ENCODE results near the gene ZNF658. TPM values are rescaled to one million over a fixed set of nuclear protein-coding genes. Genes with fewer than 3 reads are reported as not detected.
"Not testable (repeated sequence)": the region's sequence is repeated elsewhere in the genome, so short reads cannot be mapped to it uniquely, and the experiment has no call there.

Gene ZNF658
- total RNA-seq (ENCODE audit: low replicate concordance) = 6.3 and 9.7 TPM in 2 replicates
- long read RNA-seq, full-length matches to known transcripts = 3 of 12 reads
- long read RNA-seq, partial matches to known transcripts = 0 of 12 reads
- long read RNA-seq, other reads (novel, unspliced or antisense) = 9 of 12 reads

GRCh38 chr9:66900490-66901131, at the start of gene ZNF658:
Gene ZNF658, plus strand, starts transcription at chr9:66900725. Its CDS starts 2,837 bp downstream, at chr9:66903562.
- H3K27me3 Mint-ChIP-seq; H3K36me3 Mint-ChIP-seq; H3K9me3 Mint-ChIP-seq; H3K4me1 Mint-ChIP-seq (ENCODE audit: unreplicated experiment): not testable (repeated sequence)
- peak; percentile 82 for DNase-seq (ENCODE audit: extremely low spot score, unreplicated experiment)
- Mint-ChIP-seq H3K4me3 (peak within 1 kb of the TSS; percentile 98), H3K27ac (peak within 1 kb of the TSS; percentile 82)

- H3K27ac Mint-ChIP-seq; H3K4me1 Mint-ChIP-seq (ENCODE audit: unreplicated experiment); H3K27me3 Mint-ChIP-seq; H3K9me3 Mint-ChIP-seq; DNase-seq (ENCODE audit: extremely low spot score, unreplicated experiment); H3K4me3 Mint-ChIP-seq; H3K36me3 Mint-ChIP-seq: not testable (repeated sequence)
Observed at GRCh38 chr9:66861732-66862131, 38.8 kb upstream of the ZNF658 start.

GRCh38 chr9:66868660-66869059, 31.9 kb upstream of the ZNF658 start:
- not testable (repeated sequence) for H3K4me3 Mint-ChIP-seq; DNase-seq (ENCODE audit: extremely low spot score, unreplicated experiment); H3K27ac Mint-ChIP-seq; H3K9me3 Mint-ChIP-seq; H3K4me1 Mint-ChIP-seq (ENCODE audit: unreplicated experiment); H3K36me3 Mint-ChIP-seq; H3K27me3 Mint-ChIP-seq

- H3K4me1 Mint-ChIP-seq (ENCODE audit: unreplicated experiment); H3K36me3 Mint-ChIP-seq; H3K4me3 Mint-ChIP-seq: not testable (repeated sequence)
Observed at GRCh38 chr9:66880605-66881004, 19.9 kb upstream of the ZNF658 start.

GRCh38 chr9:66881847-66882246, 18.7 kb upstream of the ZNF658 start:
- not testable (repeated sequence) for H3K4me1 Mint-ChIP-seq (ENCODE audit: unreplicated experiment); H3K9me3 Mint-ChIP-seq; H3K27me3 Mint-ChIP-seq; H3K36me3 Mint-ChIP-seq; DNase-seq (ENCODE audit: extremely low spot score, unreplicated experiment); H3K27ac Mint-ChIP-seq; H3K4me3 Mint-ChIP-seq

More at GRCh38 chr9:66880605-66881004, 19.9 kb upstream of the ZNF658 start:
- not testable (repeated sequence) for H3K27me3 Mint-ChIP-seq; H3K9me3 Mint-ChIP-seq; H3K27ac Mint-ChIP-seq; DNase-seq (ENCODE audit: extremely low spot score, unreplicated experiment)

GRCh38 chr9:66890334-66890733, 10.2 kb upstream of the ZNF658 start:
- not testable (repeated sequence) for H3K4me1 Mint-ChIP-seq (ENCODE audit: unreplicated experiment); H3K36me3 Mint-ChIP-seq; H3K27ac Mint-ChIP-seq; H3K27me3 Mint-ChIP-seq; H3K4me3 Mint-ChIP-seq; H3K9me3 Mint-ChIP-seq; DNase-seq (ENCODE audit: extremely low spot score, unreplicated experiment)

GRCh38 chr9:66901141-66901540, 616 bp downstream of the ZNF658 start:
- H3K36me3 Mint-ChIP-seq = not testable (repeated sequence)

GRCh38 chr9:66909560-66909959, 9.0 kb downstream of the ZNF658 start:
- DNase-seq (ENCODE audit: extremely low spot score, unreplicated experiment); H3K36me3 Mint-ChIP-seq; H3K27ac Mint-ChIP-seq; H3K4me3 Mint-ChIP-seq; H3K9me3 Mint-ChIP-seq; H3K27me3 Mint-ChIP-seq; H3K4me1 Mint-ChIP-seq (ENCODE audit: unreplicated experiment): not testable (repeated sequence)

More at GRCh38 chr9:66901141-66901540, 616 bp downstream of the ZNF658 start:
- H3K27me3 Mint-ChIP-seq; DNase-seq (ENCODE audit: extremely low spot score, unreplicated experiment); H3K4me1 Mint-ChIP-seq (ENCODE audit: unreplicated experiment); H3K9me3 Mint-ChIP-seq: not testable (repeated sequence)
- Mint-ChIP-seq H3K27ac (peak overlapping the region; percentile 5), H3K4me3 (peak overlapping the region; percentile 98)

GRCh38 chr9:66920072-66920471, 19.5 kb downstream of the ZNF658 start:
- not testable (repeated sequence) for H3K4me3 Mint-ChIP-seq; H3K27ac Mint-ChIP-seq; H3K4me1 Mint-ChIP-seq (ENCODE audit: unreplicated experiment); DNase-seq (ENCODE audit: extremely low spot score, unreplicated experiment); H3K36me3 Mint-ChIP-seq; H3K27me3 Mint-ChIP-seq; H3K9me3 Mint-ChIP-seq

GRCh38 chr9:66936194-66936870, 35.8 kb downstream of the ZNF658 start:
- not testable (repeated sequence) for H3K27ac Mint-ChIP-seq; H3K4me1 Mint-ChIP-seq (ENCODE audit: unreplicated experiment); H3K27me3 Mint-ChIP-seq; H3K36me3 Mint-ChIP-seq; DNase-seq (ENCODE audit: extremely low spot score, unreplicated experiment); H3K4me3 Mint-ChIP-seq; H3K9me3 Mint-ChIP-seq

GRCh38 chr9:66937662-66938061, 37.1 kb downstream of the ZNF658 start:
- not testable (repeated sequence) for H3K4me3 Mint-ChIP-seq, H3K36me3 Mint-ChIP-seq

GRCh38 chr9:66938322-66938721, 37.8 kb downstream of the ZNF658 start:
- DNase-seq (ENCODE audit: extremely low spot score, unreplicated experiment) = not testable (repeated sequence)

More at GRCh38 chr9:66937662-66938061, 37.1 kb downstream of the ZNF658 start:
- DNase-seq (ENCODE audit: extremely low spot score, unreplicated experiment); H3K4me1 Mint-ChIP-seq (ENCODE audit: unreplicated experiment); H3K9me3 Mint-ChIP-seq; H3K27ac Mint-ChIP-seq; H3K27me3 Mint-ChIP-seq: not testable (repeated sequence)

GRCh38 chr9:66939878-66940830, 39.6 kb downstream of the ZNF658 start:
- not testable (repeated sequence) for H3K27ac Mint-ChIP-seq; H3K4me1 Mint-ChIP-seq (ENCODE audit: unreplicated experiment); H3K27me3 Mint-ChIP-seq; DNase-seq (ENCODE audit: extremely low spot score, unreplicated experiment); H3K4me3 Mint-ChIP-seq; H3K36me3 Mint-ChIP-seq; H3K9me3 Mint-ChIP-seq

More at GRCh38 chr9:66938322-66938721, 37.8 kb downstream of the ZNF658 start:
- not testable (repeated sequence) for H3K27me3 Mint-ChIP-seq; H3K4me3 Mint-ChIP-seq; H3K36me3 Mint-ChIP-seq; H3K27ac Mint-ChIP-seq; H3K9me3 Mint-ChIP-seq; H3K4me1 Mint-ChIP-seq (ENCODE audit: unreplicated experiment)

Measured in type B pancreatic cell (in vitro differentiated cells).